H7 (cell line): ENCODE data around the gene NPAS3. TPM values are rescaled to one million over a fixed set of nuclear protein-coding genes. Genes with fewer than 3 reads are reported as not detected.
A peak's percentile ranks its signal among the peaks of the same experiment; 100 is the strongest.

Experiments
- DNase-seq: peaks from one replicate; pipeline ENCODE4 v3.0.0; 2012
- H3K27me3 ChIP-seq: 2 replicates; pipeline ENCODE4 v1.6.0; 2011; ENCODE audit warnings: mild to moderate bottlenecking, low read length; ENCODE audit not compliant: control insufficient read depth, insufficient read depth
- H3K36me3 ChIP-seq: replicated peaks from 2 replicates; pipeline ENCODE4 v1.5.1; 2011; ENCODE audit warnings: low read length; ENCODE audit not compliant: control insufficient read depth, insufficient read depth
- H3K4me3 ChIP-seq: 2 replicates; pipeline ENCODE4 v1.5.1; 2011; ENCODE audit warnings: low read depth, mild to moderate bottlenecking, control low read depth, low read length, moderate library complexity; ENCODE audit not compliant: insufficient read depth
- total RNA-seq: library from RNA; depleted of rRNA; stranded (reverse); fragments of >200 nt; shearing (Covaris generic); gene quantifications from 2 replicates; pipeline ENCODE4 v1.2.3, GENCODE V29; 2014

The NPAS3 gene
- total RNA-seq, 1 experiment from 2014 or later, result 4.3 TPM

GRCh38 chr14:33401311-33401710 lies 462.6 kb downstream of the NPAS3 start:
- no peak for DNase-seq
- no peak overlapping the region for H3K4me3 ChIP-seq
- H3K27me3 ChIP-seq, result no peaks in the 10 kb centered on the region
- no peaks in the 10 kb centered on the region for H3K36me3 ChIP-seq

GRCh38 chr14:33402604-33403003 lies 463.9 kb downstream of the NPAS3 start:
- no peak for DNase-seq
- Histone ChIP-seq H3K4me3 (no peak overlapping the region), H3K27me3 (no peaks in the 10 kb centered on the region), H3K36me3 (no peaks in the 10 kb centered on the region)

GRCh38 chr14:33404054-33404453 lies 465.4 kb downstream of the NPAS3 start:
- no peak overlapping the region for H3K4me3 ChIP-seq
- no peaks in the 10 kb centered on the region for H3K36me3 ChIP-seq
- no peaks in the 10 kb centered on the region for H3K27me3 ChIP-seq
- no peak for DNase-seq

- no peak overlapping the region for H3K4me3 ChIP-seq
- no peak for DNase-seq
- no peaks in the 10 kb centered on the region for H3K27me3 ChIP-seq
- no peaks in the 10 kb centered on the region for H3K36me3 ChIP-seq
Observed at GRCh38 chr14:33404964-33405574, 466.4 kb downstream of the NPAS3 start.

- Histone ChIP-seq H3K27me3 (no peaks in the 10 kb centered on the region), H3K4me3 (no peak overlapping the region), H3K36me3 (no peaks in the 10 kb centered on the region)
- no peak for DNase-seq
Observed at GRCh38 chr14:33406766-33407165, 468.1 kb downstream of the NPAS3 start.

GRCh38 chr14:33408291-33408690 lies 469.6 kb downstream of the NPAS3 start:
- DNase-seq, result no peak
- H3K27me3 ChIP-seq, result no peaks in the 10 kb centered on the region
- H3K36me3 ChIP-seq, result no peaks in the 10 kb centered on the region
- no peak overlapping the region for H3K4me3 ChIP-seq

GRCh38 chr14:33412450-33412849 lies 473.8 kb downstream of the NPAS3 start:
- Histone ChIP-seq H3K27me3 (no peaks in the 10 kb centered on the region), H3K36me3 (no peaks in the 10 kb centered on the region), H3K4me3 (no peak overlapping the region)
- DNase-seq, result no peak

- Histone ChIP-seq H3K27me3 (no peaks in the 10 kb centered on the region), H3K4me3 (no peak overlapping the region), H3K36me3 (no peaks in the 10 kb centered on the region)
- DNase-seq, result no peak
Observed at GRCh38 chr14:33413381-33413780, 474.7 kb downstream of the NPAS3 start.

- H3K36me3 ChIP-seq, result no peaks in the 10 kb centered on the region
- DNase-seq, result peak; percentile 5
- H3K27me3 ChIP-seq, result no peaks in the 10 kb centered on the region
- no peak overlapping the region for H3K4me3 ChIP-seq
Observed at GRCh38 chr14:33414041-33414440, 475.4 kb downstream of the NPAS3 start.

- Histone ChIP-seq H3K4me3 (no peak overlapping the region), H3K27me3 (no peaks in the 10 kb centered on the region), H3K36me3 (no peaks in the 10 kb centered on the region)
- DNase-seq, result no peak
Observed at GRCh38 chr14:33420051-33420627, 481.5 kb downstream of the NPAS3 start.

- Histone ChIP-seq H3K4me3 (no peak overlapping the region), H3K27me3 (no peaks in the 10 kb centered on the region), H3K36me3 (no peaks in the 10 kb centered on the region)
- DNase-seq, result no peak
Observed at GRCh38 chr14:33430414-33431035, 491.8 kb downstream of the NPAS3 start.

GRCh38 chr14:33432407-33433023 lies 493.8 kb downstream of the NPAS3 start:
- Histone ChIP-seq H3K4me3 (no peak overlapping the region), H3K27me3 (no peaks in the 10 kb centered on the region), H3K36me3 (no peaks in the 10 kb centered on the region)
- DNase-seq, result no peak

GRCh38 chr14:33433396-33433795 lies 494.7 kb downstream of the NPAS3 start:
- no peaks in the 10 kb centered on the region for H3K36me3 ChIP-seq
- DNase-seq, result no peak
- H3K27me3 ChIP-seq, result no peaks in the 10 kb centered on the region
- H3K4me3 ChIP-seq, result no peak overlapping the region

GRCh38 chr14:33435911-33436689 lies 497.4 kb downstream of the NPAS3 start:
- H3K4me3 ChIP-seq, result no peak overlapping the region
- no peaks in the 10 kb centered on the region for H3K27me3 ChIP-seq
- no peak for DNase-seq
- no peaks in the 10 kb centered on the region for H3K36me3 ChIP-seq
